Parathyroid adenoma (tissue), 2 donors: ENCODE measurements around the gene CASP6.

Experiments
- H2AFZ ChIP-seq: fragments of 300-600 bp; sonication (generic); one replicate; pipeline ENCODE4 v1.7.0; 2017; ENCODE audit warnings: antibody characterized with exemption, mild to moderate bottlenecking
- H3K27ac ChIP-seq: fragments of 300-600 bp; sonication (generic); one replicate; pipeline ENCODE4 v1.7.0; 2017
- H3K27me3 ChIP-seq: fragments of 300-600 bp; sonication (generic); one replicate; pipeline ENCODE4 v1.7.0; 2017; ENCODE audit warnings: low read length; ENCODE audit not compliant: control insufficient read depth, insufficient read depth
- H3K36me3 ChIP-seq: fragments of 300-600 bp; sonication (generic); one replicate; pipeline ENCODE4 v1.7.0; 2017; ENCODE audit warnings: low read length; ENCODE audit not compliant: control insufficient read depth, insufficient read depth
- H3K4me1 ChIP-seq: fragments of 300-600 bp; sonication (generic); one replicate; pipeline ENCODE4 v1.7.0; 2017; ENCODE audit warnings: control low read depth
- H3K4me2 ChIP-seq: fragments of 300-600 bp; sonication (generic); one replicate; pipeline ENCODE4 v1.7.0; 2017; ENCODE audit warnings: low read length
- H3K4me3 ChIP-seq: fragments of 300-600 bp; sonication (generic); one replicate; pipeline ENCODE4 v1.7.0; 2017; ENCODE audit warnings: low read depth, low read length
- H3K79me2 ChIP-seq: fragments of 300-600 bp; sonication (generic); one replicate; pipeline ENCODE4 v1.7.0; 2017; ENCODE audit warnings: control low read depth
- H3K9ac ChIP-seq: fragments of 300-600 bp; sonication (generic); one replicate; pipeline ENCODE4 v1.7.0; 2017; ENCODE audit warnings: mild to moderate bottlenecking
- H3K9me3 ChIP-seq: fragments of 300-600 bp; sonication (generic); one replicate; pipeline ENCODE4 v1.7.0; 2017; ENCODE audit warnings: low read length; ENCODE audit not compliant: control insufficient read depth
- CTCF ChIP-seq: fragments of 300-600 bp; sonication (generic); IDR thresholded peaks from one replicate; pipeline ENCODE4 v1.7.0; 2017; ENCODE audit warnings: antibody characterized with exemption, mild to moderate bottlenecking
- donor health status: primary hyperparathyroidism.

CASP6 gene

DNA sequence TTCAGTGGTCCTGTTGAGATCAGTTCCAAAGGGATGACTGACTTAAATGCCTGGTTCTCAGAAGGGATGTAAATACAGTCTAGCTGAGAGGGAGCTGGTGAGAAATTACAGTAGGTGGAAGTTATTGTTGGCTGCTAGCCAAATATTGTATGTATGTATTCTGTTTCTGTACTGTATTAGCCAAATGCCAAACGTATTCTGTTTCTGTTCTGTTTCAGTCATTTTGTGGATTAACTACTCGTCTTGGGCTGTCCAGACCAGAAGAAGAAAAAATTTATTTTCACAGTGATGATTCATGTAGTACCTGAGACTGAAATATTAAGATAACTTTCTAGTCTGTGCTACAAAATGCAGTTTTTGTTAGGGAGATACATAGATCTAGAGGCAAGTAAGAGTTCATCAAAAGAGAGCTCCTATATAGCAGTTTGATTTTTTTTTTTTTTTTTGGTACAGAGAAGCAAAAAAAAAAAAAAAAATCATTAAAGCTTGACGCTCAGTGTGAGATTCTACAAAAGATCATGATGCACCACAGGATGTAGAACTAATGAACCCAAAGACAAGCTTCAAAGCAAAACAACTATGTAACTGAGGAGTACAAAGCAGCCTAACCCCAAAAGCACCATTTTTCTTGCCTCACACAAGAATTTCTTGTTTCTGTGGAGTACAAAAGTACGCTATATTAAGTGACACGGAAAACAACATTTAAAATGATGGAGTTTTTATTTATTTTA lies 54.8 kb downstream of the CASP6 start:
- no peak overlapping the region for H2AFZ ChIP-seq
- H3K36me3 ChIP-seq, result no peaks in the 10 kb centered on the region
- H3K79me2 ChIP-seq, result no peaks in the 10 kb centered on the region
- no peak overlapping the region for H3K4me2 ChIP-seq
- H3K27me3 ChIP-seq, result no peaks in the 10 kb centered on the region
- H3K9ac ChIP-seq, result no peak overlapping the region
- H3K4me1 ChIP-seq, result no peaks in the 10 kb centered on the region
- H3K4me3 ChIP-seq, result no peak overlapping the region
- H3K9me3 ChIP-seq, result no peaks in the 10 kb centered on the region
- TF ChIP-seq CTCF, result no peak
- H3K27ac ChIP-seq, result no peak overlapping the region

DNA sequence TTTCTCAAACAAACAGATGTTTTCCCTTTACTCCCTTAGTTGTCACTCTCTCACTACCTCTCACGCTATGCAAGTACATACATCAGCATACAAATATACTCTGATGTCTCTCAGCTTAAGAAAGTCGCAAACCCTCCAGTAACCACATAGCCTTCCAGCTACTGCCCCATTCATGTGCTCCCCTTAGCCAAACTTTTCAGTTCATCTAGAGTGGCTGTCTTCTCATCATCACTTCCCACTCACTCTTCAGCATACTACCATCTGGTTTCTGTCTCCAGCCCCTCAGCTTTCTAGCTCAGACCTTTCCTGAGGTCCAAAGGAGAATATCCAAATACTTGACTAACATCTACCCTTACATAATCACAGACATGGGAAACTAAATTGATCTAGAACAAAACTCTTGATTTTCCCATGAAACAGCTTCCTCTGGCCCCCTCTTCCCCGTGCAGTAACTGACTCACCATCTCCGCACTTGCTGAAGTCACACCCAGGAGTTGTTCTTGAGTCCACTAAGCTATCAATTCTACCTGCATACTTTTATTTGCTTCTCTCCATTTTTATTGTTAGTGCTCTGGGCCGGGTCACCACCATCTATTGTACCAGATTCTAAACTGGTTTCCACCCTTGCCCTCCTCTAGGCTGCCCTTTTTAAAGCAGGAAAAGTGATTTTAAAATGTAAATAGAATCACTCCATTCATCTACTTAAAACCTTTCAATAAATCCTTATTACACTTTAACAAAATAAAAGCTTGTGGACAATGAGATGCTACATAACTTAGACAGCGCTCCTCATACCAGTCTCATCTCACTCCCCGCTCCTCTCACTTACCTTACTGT lies 57.2 kb downstream of the CASP6 start:
- no peaks in the 10 kb centered on the region for H3K79me2 ChIP-seq
- no peak overlapping the region for H2AFZ ChIP-seq
- no peaks in the 10 kb centered on the region for H3K4me1 ChIP-seq
- H3K4me2 ChIP-seq, result no peak overlapping the region
- H3K27ac ChIP-seq, result no peak overlapping the region
- H3K36me3 ChIP-seq, result no peaks in the 10 kb centered on the region
- no peak for TF ChIP-seq CTCF
- no peaks in the 10 kb centered on the region for H3K27me3 ChIP-seq
- no peaks in the 10 kb centered on the region for H3K9me3 ChIP-seq
- no peak overlapping the region for H3K4me3 ChIP-seq
- no peak overlapping the region for H3K9ac ChIP-seq

- no peak for TF ChIP-seq CTCF
- H3K4me3 ChIP-seq, result no peak overlapping the region
- H3K9ac ChIP-seq, result no peak overlapping the region
Observed at GRCh38 chr4:109640644-109641043, 62.6 kb downstream of the CASP6 start.

More at GRCh38 chr4:109640644-109641043, 62.6 kb downstream of the CASP6 start:
- Histone ChIP-seq H2AFZ (no peak overlapping the region), H3K36me3 (no peaks in the 10 kb centered on the region), H3K4me2 (no peak overlapping the region), H3K9me3 (no peaks in the 10 kb centered on the region), H3K27ac (no peak overlapping the region), H3K27me3 (no peaks in the 10 kb centered on the region), H3K4me1 (no peaks in the 10 kb centered on the region), H3K79me2 (no peaks in the 10 kb centered on the region)
